GM12878 (cell line): ENCODE measurements around the gene PLPP1. TPM values are rescaled to one million over a fixed set of nuclear protein-coding genes. Genes with fewer than 3 reads are reported as not detected.

ENCODE experiments used
- ATAC-seq: fragments of 200-7000 bp; cut with Tn5 transposase; 3 replicates; pipeline ENCODE4 v1.9.1; 2020; ENCODE audit warnings: mild to moderate bottlenecking, moderate library complexity
- BruUV-seq: library from RNA; stranded (reverse); fragments of 400-500 nt; replicated peaks from 2 replicates; lab custom pipeline; 2021; lab: Mats Ljungman, UMichigan
- CTCF ChIA-PET: fragments of 300-600 bp; sonication (Branson Sonifier 250); formaldehyde crosslinking; extraction: SDS; loops from one replicate; lab custom pipeline; 2021; ENCODE audit warnings: inconsistent platforms; lab: Yijun Ruan, JAX
- POLR2A ChIA-PET: fragments of 350-600 bp; formaldehyde crosslinking; extraction: SDS; loops from one replicate; lab custom pipeline; 2021; ENCODE audit warnings: inconsistent platforms; lab: Charles Lee
- RAD21 ChIA-PET: fragments of 300-600 bp; sonication (Branson Sonifier 250); formaldehyde crosslinking; loops from one replicate; lab custom pipeline; 2023; ENCODE audit warnings: antibody characterized with exemption; ENCODE audit not compliant: unreplicated experiment; lab: Charles Lee
- SMC1A ChIA-PET: fragments of 300-600 bp; sonication (Branson Sonifier 250); formaldehyde crosslinking; loops from one replicate; lab custom pipeline; 2023; ENCODE audit not compliant: unreplicated experiment, uncharacterized antibody; lab: Charles Lee
- DNase-seq: peaks from one replicate; pipeline ENCODE4 v3.0.0-alpha.2; 2011; ENCODE audit warnings: low read depth, low spot score
- FAIRE-seq: peaks from 3 replicates; lab custom pipeline; 2011; peaks lifted over from hg19 to GRCh38; lab: Jason Lieb, UNC
- H2AFZ ChIP-seq: 2 replicates; pipeline ENCODE4 v1.6.0; 2011; ENCODE audit warnings: low read depth, low read length, control low read depth; ENCODE audit not compliant: control insufficient read depth
- H3K27ac ChIP-seq: 2 replicates; pipeline ENCODE4 v1.5.1; 2011; ENCODE audit warnings: control low read depth; ENCODE audit not compliant: control insufficient read depth, insufficient read depth
- H3K27me3 ChIP-seq, 2 experiments: replicated peaks in 1 of 2; 2 replicates each; pipeline versions ENCODE4 v1.6.0 to v1.6.1; 2011; ENCODE audit warnings: low read length in 1 of 2; ENCODE audit not compliant: control insufficient read depth in 2 of 2, insufficient read depth in 2 of 2
- H3K36me3 ChIP-seq, 2 experiments: 2 replicates each; pipeline ENCODE4 v1.5.1; 2011; ENCODE audit warnings: low read length in 1 of 2; ENCODE audit not compliant: control insufficient read depth in 2 of 2, insufficient read depth in 2 of 2
- H3K4me1 ChIP-seq: 2 replicates; pipeline ENCODE4 v1.6.1; 2011; ENCODE audit warnings: mild to moderate bottlenecking, low read length, moderate library complexity, mixed read lengths; ENCODE audit not compliant: control insufficient read depth, insufficient read depth
- H3K4me2 ChIP-seq: 2 replicates; pipeline ENCODE4 v1.6.0; 2011; ENCODE audit warnings: control low read depth; ENCODE audit not compliant: control insufficient read depth, insufficient read depth
- H3K4me3 ChIP-seq: fragments of 200-600 bp; sonication (generic); 2 replicates; pipeline ENCODE4 v1.5.1; 2016
- H3K79me2 ChIP-seq: 2 replicates; pipeline ENCODE4 v1.6.0; 2011; ENCODE audit warnings: low read length; ENCODE audit not compliant: control insufficient read depth, insufficient read depth
- H3K9ac ChIP-seq: 2 replicates; pipeline ENCODE4 v1.8.0; 2011; ENCODE audit warnings: low read length, control low read depth, mixed read lengths; ENCODE audit not compliant: control insufficient read depth, insufficient read depth
- H3K9me3 ChIP-seq: replicated peaks from 3 replicates; pipeline ENCODE4 v1.5.1; 2011; ENCODE audit warnings: mild to moderate bottlenecking, low read length; ENCODE audit not compliant: control insufficient read depth, insufficient read depth
- H4K20me1 ChIP-seq: 2 replicates; pipeline ENCODE4 v1.6.0; 2011; ENCODE audit not compliant: control insufficient read depth, insufficient read depth
- BHLHE40 ChIP-seq, 2 experiments: fragments of 450-650 bp in 1 of 2; IDR thresholded peaks; 2 replicates each; pipeline ENCODE4 v1.6.1; 2011 to 2017; ENCODE audit warnings: low read depth in 2 of 2, borderline replicate concordance in 1 of 2, improper control_type of control experiment in 1 of 2, low read length in 1 of 2, mild to moderate bottlenecking in 1 of 2
- CEBPB ChIP-seq, 2 experiments: fragments of 150-350 bp in 1 of 2; IDR thresholded peaks; 2 replicates each; pipeline ENCODE4 v1.6.1; 2012 to 2014; ENCODE audit warnings: low read depth in 2 of 2, low read length in 2 of 2, borderline replicate concordance in 1 of 2, inconsistent platforms in 1 of 2
- IKZF2 ChIP-seq, 2 experiments: fragments of 450-650 bp; IDR thresholded peaks; 2 replicates each; pipeline ENCODE4 v1.6.1; 2017; ENCODE audit warnings: mild to moderate bottlenecking in 2 of 2, moderate library complexity in 2 of 2
- JUNB ChIP-seq: IDR thresholded peaks from 2 replicates; pipeline ENCODE4 v1.6.1; 2016; ENCODE audit warnings: antibody characterized with exemption, mild to moderate bottlenecking
- MEF2B ChIP-seq: fragments of 450-650 bp; IDR thresholded peaks from 2 replicates; pipeline ENCODE4 v1.6.1; 2018; ENCODE audit warnings: mild to moderate bottlenecking, moderate library complexity; ENCODE audit not compliant: partially characterized antibody, poor library complexity, severe bottlenecking
- MTA2 ChIP-seq: fragments of 450-650 bp; IDR thresholded peaks from 2 replicates; pipeline ENCODE4 v1.6.1; 2016; ENCODE audit warnings: low read depth, mild to moderate bottlenecking, moderate library complexity
- NFXL1 ChIP-seq: fragments of 450-650 bp; IDR thresholded peaks from 2 replicates; pipeline ENCODE4 v1.6.1; 2017; ENCODE audit warnings: antibody characterized with exemption, mild to moderate bottlenecking, borderline replicate concordance
- PAX8 ChIP-seq: fragments of 450-650 bp; IDR thresholded peaks from 2 replicates; pipeline ENCODE4 v1.6.1; 2017; ENCODE audit warnings: mild to moderate bottlenecking, moderate library complexity
- RBBP5 ChIP-seq: fragments of 200-600 bp; sonication (generic); conservative IDR thresholded peaks from 2 replicates; pipeline ENCODE4 v1.6.1; 2016
- SIX5 ChIP-seq: IDR thresholded peaks from 2 replicates; pipeline ENCODE4 v1.6.1; 2011; ENCODE audit warnings: mild to moderate bottlenecking, low read depth, low read length, moderate library complexity; ENCODE audit not compliant: severe bottlenecking
- WGBS: methylation state at CpG from one replicate; pipeline ENCODE4 v1.1.6; 2016; ENCODE audit warnings: low lambda C conversion rate; ENCODE audit not compliant: insufficient replicate concordance, insufficient coverage; ENCODE audit errors: missing lambda C conversion rate; 5-methylcytosine and 5-hydroxymethylcytosine counted together
- in situ Hi-C: fragments of 300-500 bp; cut with MboI; formaldehyde crosslinking; loops from 9 replicates; pipeline ENCODE4 v1.14.3; 2018; ENCODE audit warnings: mixed read lengths
- intact Hi-C: fragments of 100-400 bp; cut with micrococcal nuclease; formaldehyde crosslinking; loops from one replicate; pipeline ENCODE4 v1.14.2; 2022; ENCODE audit not compliant: unreplicated experiment
- polyA plus RNA-seq, 11 experiments: library from polyadenylated mRNA; depleted of rRNA in 4 of 11; unstranded in 6 of 11; stranded (reverse) in 5 of 11; fragments of >200 nt; fragmentation: Nextera tagmentation in 4 of 11; fragmentation: Illumina TruSeq in 1 of 11; extraction: Ambion mirVana in 4 of 11; extraction: Trizol in 1 of 11; gene quantifications; 1 replicate in 1 of 11; 2 replicates in 10 of 11; pipeline versions ENCODE4 v1.2.1 to v1.2.3, GENCODE V29; 2011 to 2016; ENCODE audit warnings: inconsistent platforms in 2 of 11, missing spikeins in 2 of 11, low read depth in 1 of 11
- total RNA-seq, 4 experiments: library from RNA; depleted of rRNA in 3 of 4; stranded (reverse); fragments of >200 nt in 3 of 4; fragmentation: Illumina TruSeq in 1 of 4; extraction: Trizol in 1 of 4; gene quantifications; 2 replicates each; pipeline versions ENCODE4 v1.2.1 to v1.2.3, GENCODE V29; 2013 to 2021
- TF ChIP-seq, protein P1 (sequence below): IDR thresholded peaks from 2 replicates; pipeline ENCODE4 v1.6.1; 2011; ENCODE audit warnings: low read depth, low read length, improper control_type of control experiment, borderline replicate concordance

The PLPP1 gene
- total and polyA plus RNA-seq, 10 of the 15 experiments (the other 5 are each of a cell fraction or from before 2014, with no cell fraction given): 3.0 to 11.3 (median 8.1) TPM

DNA sequence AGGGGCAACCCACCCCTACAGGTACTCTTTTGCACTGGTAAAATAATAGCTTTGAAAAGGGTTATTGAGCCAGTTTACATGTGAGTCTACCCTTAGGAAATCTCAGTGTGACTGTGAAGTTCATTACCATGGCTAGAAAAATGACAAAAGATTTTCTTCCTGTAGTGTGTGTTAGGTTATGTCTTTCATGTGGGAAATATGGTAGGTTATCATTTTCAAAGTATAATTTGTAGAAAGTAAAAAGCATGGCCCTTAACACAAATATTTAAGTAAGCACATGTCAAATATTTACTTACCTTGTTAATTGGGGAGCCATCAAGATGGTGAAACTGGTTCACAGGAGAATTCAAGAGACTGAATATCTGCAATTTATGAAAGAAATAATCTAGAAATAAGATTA lies 37.3 kb upstream of the PLPP1 start (continued):
- TF ChIP-seq, protein P1, sequence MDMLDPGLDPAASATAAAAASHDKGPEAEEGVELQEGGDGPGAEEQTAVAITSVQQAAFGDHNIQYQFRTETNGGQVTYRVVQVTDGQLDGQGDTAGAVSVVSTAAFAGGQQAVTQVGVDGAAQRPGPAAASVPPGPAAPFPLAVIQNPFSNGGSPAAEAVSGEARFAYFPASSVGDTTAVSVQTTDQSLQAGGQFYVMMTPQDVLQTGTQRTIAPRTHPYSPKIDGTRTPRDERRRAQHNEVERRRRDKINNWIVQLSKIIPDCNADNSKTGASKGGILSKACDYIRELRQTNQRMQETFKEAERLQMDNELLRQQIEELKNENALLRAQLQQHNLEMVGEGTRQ: no peak
- TF ChIP-seq MTA2 (no peak), PAX8 (no peak), SIX5 (no peak), MEF2B (no peak), BHLHE40 (IDR thresholded peaks at IDR 0.05; ENCODE audit: borderline replicate concordance in 1 of 2, low read depth in 2 of 2, low read length in 1 of 2) (no peak), IKZF2 (IDR thresholded peaks at IDR 0.05) (no peak), NFXL1 (no peak), JUNB (no peak), CEBPB (IDR thresholded peaks at IDR 0.05; ENCODE audit: borderline replicate concordance in 1 of 2, low read depth in 2 of 2, low read length in 2 of 2) (no peak)

DNA sequence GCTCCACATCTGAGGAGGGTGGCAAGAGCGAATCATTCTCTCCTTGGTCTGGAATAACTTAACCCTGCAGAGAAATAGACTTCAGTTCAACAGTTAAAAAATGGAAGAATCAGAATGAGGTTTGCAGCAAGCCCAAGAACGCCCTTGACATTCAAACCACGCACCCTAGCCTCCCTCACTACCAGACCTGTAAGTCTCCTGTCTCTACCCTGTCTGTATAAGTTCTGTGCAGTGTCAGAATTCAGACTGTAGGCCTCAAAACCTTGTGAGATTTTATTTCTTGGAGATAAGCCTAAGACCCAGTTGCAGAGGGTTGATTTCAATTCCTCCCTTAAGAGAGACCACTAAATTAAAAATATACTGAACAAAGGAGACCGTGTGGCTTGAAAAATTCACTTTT lies 35.8 kb upstream of the PLPP1 start:
- intact Hi-C loops (no loop called here), in situ Hi-C loops (no loop called here)
- no peak for DNase-seq
- no peaks in the 10 kb centered on the region for H4K20me1 ChIP-seq
- H2AFZ ChIP-seq: no peak overlapping the region
- no peak overlapping the region for H3K4me3 ChIP-seq
- no peak overlapping the region for H3K4me2 ChIP-seq
- H3K27ac ChIP-seq: no peak overlapping the region
- no peaks in the 10 kb centered on the region for H3K4me1 ChIP-seq
- H3K79me2 ChIP-seq: no peaks in the 10 kb centered on the region
- RAD21 ChIA-PET: no interaction called here
- H3K9ac ChIP-seq: no peak overlapping the region
- CTCF ChIA-PET: no interaction called here
- H3K9me3 ChIP-seq: no peaks in the 10 kb centered on the region
- TF ChIP-seq RBBP5: no peak
- no TSS peak for BruUV-seq
- no peaks in the 10 kb centered on the region for H3K36me3 ChIP-seq
- ATAC-seq: no peak
- POLR2A ChIA-PET: no interaction called here
- 74% methylated on average over 4 of the region's 4 CpGs for WGBS
- FAIRE-seq: no peak
- SMC1A ChIA-PET: no interaction called here
- H3K27me3 ChIP-seq: no peaks in the 10 kb centered on the region
